Peyer's patch (tissue), 4 donors: ENCODE data around the gene LTV1.

Source experiments
- POLR2A ChIP-seq, 2 donors: fragments of 450-650 bp; IDR thresholded peaks; one replicate each; pipeline ENCODE4 v1.5.1; 2017; ENCODE audit warnings: antibody characterized with exemption in 2 of 2, mild to moderate bottlenecking in 2 of 2, moderate library complexity in 2 of 2
- TF ChIP-seq, protein P1 (sequence below), 6 experiments: fragments of 450-650 bp in 4 of 6; fragments of 200-600 bp in 2 of 6; sonication (generic) in 1 of 6; IDR thresholded peaks; one replicate each; pipeline ENCODE4 v1.5.1; 2017 to 2019; ENCODE audit warnings: antibody characterized with exemption in 6 of 6, mild to moderate bottlenecking in 3 of 6, moderate library complexity in 1 of 6

DNA sequence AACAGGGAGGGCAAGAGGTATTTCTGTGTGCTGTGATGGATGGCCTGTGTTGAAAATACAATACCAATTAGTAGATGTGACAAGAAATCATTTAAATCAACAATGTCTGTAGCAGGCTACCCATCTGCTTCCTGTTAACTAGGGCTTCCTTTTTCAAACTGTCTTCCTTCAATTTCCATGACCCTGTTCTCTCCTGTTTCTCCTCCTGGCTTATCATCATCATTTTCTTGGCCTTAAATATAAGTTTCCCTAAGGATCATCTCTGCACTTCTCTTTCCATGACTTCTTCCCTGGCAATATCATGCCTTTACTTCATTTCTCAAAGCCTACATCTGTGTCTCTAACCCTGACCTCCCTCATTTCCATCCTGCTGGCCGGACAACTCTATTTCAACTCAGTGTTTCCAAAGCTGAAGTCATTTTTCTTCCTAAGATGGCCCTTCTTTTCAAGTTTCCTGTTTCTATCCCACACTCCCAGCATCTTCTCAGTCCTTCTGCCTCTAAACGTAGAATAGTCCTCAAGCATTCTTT lies 39.3 kb downstream of the LTV1 start:
- TF ChIP-seq, protein P1, sequence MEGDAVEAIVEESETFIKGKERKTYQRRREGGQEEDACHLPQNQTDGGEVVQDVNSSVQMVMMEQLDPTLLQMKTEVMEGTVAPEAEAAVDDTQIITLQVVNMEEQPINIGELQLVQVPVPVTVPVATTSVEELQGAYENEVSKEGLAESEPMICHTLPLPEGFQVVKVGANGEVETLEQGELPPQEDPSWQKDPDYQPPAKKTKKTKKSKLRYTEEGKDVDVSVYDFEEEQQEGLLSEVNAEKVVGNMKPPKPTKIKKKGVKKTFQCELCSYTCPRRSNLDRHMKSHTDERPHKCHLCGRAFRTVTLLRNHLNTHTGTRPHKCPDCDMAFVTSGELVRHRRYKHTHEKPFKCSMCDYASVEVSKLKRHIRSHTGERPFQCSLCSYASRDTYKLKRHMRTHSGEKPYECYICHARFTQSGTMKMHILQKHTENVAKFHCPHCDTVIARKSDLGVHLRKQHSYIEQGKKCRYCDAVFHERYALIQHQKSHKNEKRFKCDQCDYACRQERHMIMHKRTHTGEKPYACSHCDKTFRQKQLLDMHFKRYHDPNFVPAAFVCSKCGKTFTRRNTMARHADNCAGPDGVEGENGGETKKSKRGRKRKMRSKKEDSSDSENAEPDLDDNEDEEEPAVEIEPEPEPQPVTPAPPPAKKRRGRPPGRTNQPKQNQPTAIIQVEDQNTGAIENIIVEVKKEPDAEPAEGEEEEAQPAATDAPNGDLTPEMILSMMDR (IDR thresholded peaks at IDR 0.05): no peak
- no peak for TF ChIP-seq POLR2A (IDR thresholded peaks at IDR 0.05)
